ENCODE data around the gene HYI.

GRCh38 chr1:43495204-43495603, 41.5 kb upstream of the HYI start:
- TF ChIP-seq POLR2A (IDR thresholded peaks at IDR 0.05) (no peak), CTCF (IDR thresholded peaks at IDR 0.05) (no peak), EP300 (IDR thresholded peaks at IDR 0.05) (no peak), POLR2AphosphoS5 (IDR thresholded peaks at IDR 0.05) (no peak)
